HG03457 (cell line): Measurements from ENCODE around the gene PTPRN2.
"Not testable (repeated sequence)": the region's sequence is repeated elsewhere in the genome, so short reads cannot be mapped to it uniquely, and the experiment has no call there.

Experiments
- ATAC-seq: cut with Tn5 transposase; IDR thresholded peaks from one replicate; pipeline ENCODE4 v1.9.1; 2021; ENCODE audit warnings: moderate number of reproducible peaks; ENCODE audit not compliant: unreplicated experiment

PTPRN2 gene

DNA sequence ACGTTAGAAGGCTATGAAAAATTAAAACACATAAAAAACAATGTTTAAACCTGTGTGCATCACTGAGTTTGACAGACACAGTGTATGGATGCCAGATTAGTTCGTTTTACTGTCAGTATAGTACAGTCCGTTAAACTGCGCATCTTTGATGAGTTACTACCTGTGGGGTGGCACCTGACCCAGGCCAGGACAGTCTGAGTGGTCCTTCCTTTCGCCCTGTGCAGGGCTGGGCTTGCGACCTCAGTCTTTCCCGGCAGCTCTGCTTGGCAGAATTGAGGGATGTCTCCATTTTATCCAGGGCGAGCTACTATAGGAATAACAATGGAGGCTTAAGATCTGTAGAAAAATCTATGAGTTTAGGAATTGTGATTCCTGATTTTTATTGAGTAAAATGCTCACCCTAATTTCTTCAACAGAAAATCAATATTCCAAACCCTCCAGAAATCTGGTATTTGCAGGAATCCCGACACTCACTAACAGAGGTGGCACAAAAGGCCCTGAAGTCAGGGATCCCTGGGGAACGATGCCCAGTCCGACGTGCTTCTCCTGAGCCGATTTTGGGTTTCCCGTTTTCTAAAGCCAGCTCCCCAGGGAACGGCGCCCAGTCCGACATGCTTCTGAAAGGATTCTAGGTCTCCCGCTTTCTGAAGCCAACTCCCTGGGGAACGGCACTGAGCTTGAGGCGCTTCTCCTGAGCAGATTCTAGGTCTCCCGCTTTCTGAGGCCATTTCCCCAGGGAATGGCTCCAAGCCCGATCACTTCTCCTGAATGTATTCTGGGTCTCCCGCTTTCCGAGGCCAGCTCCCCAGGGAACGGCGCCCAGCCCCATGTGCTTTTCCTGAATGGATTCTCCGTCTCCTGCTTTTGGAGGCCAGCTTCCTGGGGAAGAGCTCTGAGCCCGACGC is 873.2 kb downstream of the PTPRN2 start:
- ATAC-seq: no peak

DNA sequence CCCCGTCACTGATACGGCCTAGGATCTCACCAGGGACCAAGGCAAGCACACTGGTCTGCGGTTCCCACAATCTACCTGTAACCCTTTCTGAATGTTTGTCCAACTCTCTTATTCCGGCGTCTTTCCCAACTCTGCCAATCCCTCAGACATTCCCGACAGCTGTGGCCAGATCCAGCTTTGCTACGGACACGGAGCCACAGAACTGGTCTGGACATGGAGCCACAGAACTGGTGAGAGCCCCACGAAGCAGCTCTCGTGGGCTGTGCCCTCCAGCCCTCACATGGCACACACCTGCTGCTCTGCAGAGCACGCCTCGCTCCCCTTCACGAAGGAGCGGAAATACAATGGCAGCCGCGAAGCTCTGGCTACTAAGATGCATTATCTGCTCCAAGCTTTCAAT is 874.0 kb downstream of the PTPRN2 start:
- no peak for ATAC-seq

DNA sequence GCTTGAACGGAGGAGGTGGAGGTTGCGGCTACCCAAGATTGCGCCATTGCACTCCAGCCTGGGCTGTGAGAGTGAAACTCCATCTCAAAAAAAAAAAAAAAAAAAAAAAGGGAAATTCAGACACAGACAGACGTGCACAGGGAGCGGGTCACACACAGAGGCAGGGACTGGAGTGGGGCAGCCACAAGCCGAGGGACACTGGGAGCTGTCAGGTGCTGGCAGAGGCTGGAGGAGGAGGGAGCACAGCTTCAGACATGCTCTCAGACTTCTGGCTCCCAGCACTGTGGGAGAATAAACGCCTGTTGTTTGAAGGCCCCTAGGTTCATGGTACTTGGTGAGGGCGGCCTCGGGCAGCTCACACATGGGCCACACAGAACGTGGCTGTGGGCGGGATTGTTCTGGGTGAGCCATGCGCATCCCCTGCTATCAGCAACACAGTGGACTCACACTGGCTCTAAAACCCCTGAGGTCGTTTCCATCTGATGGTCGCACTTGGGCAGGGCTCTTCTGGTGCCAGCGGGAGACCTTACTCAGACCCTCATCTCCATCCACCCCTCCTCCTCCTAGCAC is 874.9 kb downstream of the PTPRN2 start:
- no peak for ATAC-seq

DNA sequence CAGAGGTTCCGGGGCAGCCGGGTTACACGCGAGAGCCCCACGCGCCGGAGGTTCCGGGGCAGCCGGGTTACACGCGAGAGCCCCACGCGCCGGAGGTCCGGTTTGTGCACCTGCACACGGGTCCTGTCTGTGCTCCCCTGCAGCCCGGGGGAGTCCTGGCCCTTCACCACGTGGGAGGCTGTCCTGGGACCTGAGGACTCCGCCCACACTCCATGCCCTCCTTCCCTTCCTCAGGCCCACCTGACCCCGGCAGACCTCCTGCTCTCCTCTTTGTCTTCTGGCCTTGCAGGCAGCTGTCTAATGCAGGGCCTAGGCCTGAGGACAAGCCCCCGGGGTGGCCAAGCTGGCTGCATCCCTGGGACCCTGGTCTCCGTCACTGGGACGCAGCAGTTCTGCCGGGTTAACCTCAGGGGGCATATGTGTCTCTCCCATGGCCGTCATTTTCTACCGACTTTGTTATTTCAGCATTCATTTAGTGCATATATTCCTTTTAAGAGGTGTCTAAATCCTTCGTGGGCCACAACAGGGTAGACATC is 876.2 kb downstream of the PTPRN2 start:
- ATAC-seq: no peak

DNA sequence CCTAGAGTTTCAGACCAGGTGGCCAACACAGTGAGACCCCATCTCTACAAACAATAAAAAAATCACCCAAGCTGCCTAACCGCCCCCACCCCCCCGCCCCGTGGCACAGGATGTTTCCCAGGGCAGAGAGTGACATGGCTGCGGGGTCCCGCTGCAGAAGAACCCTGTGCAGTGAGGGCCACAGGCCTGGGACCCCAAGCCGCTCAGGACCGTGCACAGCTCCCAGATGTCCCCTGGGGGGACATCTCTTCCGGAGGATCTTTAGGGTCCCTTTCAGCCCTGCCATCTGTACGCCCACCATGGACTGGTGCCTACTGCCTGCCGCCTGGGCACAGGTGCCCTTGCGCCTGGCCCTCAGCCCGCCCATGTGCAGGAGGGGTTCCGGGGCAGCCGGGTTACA is 877.2 kb downstream of the PTPRN2 start:
- ATAC-seq: no peak

DNA sequence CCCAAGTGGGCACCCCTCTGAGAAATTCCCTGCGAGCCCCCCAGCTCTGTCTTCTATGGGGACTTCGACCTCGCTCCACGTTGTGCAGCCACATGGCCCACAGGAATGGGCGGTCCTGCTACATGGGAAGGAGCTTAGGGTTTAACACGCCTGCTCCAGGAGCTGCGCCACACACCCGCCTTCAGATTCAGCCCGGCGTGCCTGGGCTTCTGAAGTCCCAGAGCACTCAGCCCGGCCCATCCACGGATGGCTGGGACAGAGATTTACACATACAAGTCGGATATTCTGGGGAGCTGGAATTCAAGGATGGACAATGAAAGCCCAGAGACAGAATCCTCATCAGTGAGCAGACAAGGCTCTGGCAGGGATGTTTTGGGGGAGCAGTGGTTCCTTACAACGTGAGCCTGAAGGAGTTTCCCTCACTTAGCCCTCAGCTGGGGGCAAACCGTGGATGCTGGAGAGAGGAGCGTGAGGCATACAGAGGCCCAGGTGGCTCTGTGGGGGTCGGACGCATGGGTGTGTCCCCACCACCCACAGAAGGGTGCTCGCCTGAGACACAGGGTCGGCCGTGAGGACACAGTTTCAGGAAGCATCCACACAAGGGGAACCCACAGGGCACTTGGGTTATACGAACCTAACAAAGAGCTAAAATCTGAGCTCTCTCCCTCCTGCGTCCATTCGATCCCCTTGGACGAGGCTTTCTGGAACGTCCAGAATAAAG is 877.9 kb downstream of the PTPRN2 start:
- ATAC-seq: no peak

DNA sequence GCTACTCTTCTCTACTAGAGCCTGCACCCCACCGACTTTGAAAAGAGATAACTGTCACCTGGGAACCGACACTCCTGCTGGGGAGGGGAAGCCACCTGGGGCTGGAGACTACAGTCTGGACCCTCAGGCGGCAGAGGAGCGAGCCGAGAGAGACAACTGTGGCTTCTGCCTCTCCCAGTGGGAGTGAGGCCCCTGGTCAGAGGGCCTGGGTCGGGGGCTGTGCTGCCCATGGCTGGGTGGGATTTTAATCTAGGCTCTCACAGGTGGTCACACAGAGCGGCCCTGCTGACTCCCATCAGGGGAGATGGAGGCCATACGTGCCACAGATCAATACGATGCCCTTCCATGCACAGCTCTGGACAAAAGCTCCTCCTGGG is 878.7 kb downstream of the PTPRN2 start:
- ATAC-seq: no peak

DNA sequence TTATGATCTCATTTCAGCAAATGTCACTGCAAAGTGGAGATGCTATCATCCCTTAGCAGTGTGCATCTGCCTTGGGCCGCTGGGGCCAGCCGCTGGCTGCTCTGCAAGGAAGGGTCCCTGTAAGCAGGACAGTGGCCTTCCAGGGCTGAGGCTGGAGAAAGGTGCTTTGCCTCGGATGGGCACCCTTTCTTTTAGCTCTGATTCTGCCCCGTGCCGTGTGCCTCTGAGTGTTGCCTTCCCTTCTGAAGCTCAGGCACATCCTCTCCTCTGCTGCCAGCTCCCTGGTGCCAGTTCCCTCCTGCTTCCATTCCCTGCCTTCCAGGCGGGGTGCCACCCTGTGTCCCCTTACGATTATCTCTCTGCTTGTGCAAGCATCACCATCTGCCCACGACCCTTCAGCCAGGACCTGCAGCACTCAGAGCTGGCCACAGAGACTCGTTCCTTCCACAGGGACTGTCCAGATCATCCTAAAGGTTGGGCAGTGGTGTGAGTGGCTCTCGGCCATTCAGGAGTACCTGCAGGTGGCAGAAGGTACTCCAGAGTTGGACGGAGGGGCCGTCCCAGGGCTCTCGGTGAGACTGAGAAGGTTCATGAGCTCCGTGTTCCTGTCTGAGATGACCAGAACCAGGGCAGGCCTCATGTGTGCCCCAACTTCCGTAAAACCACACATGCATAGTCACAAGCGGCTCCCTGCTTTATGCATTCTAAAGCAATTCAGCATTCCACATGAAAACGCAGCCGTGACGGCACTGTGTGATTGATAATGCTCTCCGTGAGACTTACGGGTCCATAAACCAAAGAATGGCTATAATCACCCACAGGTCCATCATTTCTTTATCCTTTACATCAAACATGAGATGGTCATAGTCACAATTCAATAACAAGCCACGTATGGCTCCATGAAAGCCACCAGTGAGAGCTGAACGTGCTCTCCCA is 879.4 kb downstream of the PTPRN2 start:
- no peak for ATAC-seq

DNA sequence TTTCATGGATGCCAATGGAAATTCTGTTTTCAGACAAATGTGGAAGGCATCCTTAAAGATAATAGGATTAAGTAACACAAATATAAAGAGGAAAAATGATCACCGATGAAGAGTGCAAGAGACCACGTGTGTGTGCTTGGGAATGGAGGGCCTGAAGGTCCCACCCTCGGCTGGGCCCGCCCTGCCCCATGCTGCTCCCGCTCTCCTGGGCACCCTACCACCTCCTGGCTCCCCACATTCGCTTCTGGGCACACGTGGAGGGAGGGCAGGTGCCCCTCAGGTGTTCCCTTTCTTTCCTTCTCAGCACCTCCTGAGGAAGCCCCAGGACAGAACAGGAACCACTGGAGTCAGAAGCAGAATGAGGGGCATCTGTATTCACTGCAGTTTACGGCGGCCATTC is 883.3 kb downstream of the PTPRN2 start:
- ATAC-seq: no peak

DNA sequence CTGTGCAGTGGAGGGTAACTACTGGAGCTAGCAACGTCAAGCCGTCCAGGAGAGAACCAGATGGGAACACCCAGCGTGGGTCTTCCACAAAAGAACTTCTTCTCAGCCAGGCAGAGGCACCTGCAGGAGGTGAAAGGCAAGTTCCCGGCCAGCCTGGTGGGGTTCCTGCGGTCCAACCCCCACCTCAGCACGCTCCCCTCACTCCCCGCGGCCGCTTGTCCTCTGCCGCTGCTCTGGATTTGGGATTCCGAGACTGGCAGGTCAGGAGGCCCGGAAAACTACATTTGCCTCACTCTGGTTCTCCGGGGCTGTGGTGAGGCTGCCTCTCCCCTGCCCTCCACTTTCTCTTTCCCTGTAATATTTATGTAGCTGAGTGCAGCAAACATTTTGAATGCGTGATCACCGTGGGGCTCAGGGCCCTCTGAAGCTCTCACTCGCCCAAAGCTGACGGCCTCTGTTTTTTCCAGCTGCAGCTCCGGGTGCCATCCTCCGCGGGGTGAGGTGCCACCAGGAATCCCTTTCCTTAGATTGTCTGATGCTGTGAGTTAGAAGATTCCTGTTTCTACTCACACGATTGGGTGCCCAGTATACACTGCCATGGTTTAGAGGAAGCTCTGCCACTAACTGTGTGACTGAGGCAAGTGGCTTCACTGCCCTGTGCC is 884.0 kb downstream of the PTPRN2 start:
- ATAC-seq: no peak

DNA sequence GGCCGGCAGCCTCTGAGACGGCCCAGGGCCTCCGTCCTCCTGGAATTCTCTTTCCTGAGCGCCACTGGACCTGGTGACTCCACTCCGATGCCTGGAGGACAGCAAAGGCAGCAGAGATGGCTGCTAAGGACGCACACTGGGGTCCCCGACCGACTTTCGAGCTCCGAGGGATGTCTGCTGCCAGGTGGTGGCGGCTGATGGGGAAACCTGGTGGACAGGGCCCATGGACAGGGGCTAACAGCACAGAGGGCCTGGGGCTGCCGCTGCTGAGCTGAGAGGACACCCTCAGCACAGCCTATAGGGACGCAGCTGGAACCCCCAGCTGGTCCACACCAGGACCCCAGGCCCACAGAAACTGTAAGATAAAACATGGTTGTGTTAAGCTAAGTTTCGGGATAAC is 884.5 kb downstream of the PTPRN2 start:
- ATAC-seq: no peak

DNA sequence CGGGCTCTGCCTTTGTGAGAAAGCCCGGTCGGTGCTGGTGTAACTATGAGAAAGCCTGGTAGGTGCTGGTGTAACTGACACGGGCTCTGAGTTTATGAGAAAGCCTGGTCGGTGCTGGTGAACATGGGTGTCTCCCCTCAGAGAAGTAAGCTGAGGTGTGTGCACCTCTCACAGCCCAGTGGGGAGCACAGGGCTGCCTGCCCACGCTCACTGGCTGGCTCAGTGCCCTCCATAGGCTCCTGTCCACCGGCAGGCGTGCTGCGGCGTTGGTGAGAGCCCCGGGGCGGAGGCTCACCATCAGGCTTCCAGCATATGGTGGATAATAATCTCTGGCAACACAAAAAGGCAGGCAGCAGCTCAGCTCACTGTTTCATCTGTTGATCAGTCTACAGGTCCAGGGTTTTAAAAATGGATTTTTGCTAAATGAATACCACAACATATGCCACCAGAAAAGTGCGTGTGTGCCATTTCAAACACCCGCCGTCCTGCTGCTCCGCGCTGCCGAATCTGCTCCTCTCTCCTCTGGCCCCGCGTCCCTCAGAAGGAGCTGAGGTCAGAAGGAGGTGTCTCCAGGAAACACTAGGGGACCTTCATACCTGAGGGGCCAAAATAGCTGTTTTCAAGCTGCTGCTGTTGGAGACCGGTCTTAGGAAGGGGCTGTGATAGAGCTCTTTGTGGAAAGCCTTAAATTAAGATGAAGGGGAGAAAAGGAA is 885.2 kb downstream of the PTPRN2 start:
- ATAC-seq: no peak

DNA sequence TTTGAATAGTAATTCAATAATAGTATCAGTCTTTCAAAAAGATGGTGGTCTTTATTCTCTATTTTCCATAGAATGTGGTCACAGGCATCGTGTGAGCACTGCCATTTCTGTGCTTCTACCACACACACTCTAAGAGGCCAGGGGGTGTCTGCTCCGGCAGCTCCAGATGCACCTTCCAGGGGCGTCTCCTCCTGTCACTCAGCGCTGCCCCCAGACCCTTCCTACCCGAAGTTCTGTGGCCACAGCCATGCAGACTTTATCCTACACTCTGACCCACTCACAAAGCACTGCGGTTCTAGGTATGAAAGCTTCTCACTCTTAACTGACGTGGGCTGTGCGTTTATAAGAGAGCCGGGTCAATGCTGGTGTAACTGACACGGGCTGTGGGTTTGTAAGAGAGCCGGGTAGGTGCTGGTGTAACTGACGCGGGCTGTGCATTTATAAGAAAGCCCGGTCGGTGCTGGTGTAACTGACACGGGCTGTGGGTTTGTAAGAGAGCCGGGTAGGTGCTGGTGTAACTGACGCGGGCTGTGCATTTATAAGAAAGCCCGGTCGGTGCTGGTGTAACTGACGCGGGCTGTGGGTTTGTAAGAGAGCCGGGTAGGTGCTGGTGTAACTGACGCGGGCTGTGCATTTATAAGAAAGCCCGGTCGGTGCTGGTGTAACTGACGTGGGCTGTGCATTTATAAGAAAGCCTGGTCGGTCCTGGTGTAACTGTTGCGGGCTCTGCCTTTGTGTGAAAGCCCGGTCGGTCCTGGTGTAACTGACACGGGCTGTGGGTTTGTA is 886.0 kb downstream of the PTPRN2 start:
- ATAC-seq: not testable (repeated sequence)

DNA sequence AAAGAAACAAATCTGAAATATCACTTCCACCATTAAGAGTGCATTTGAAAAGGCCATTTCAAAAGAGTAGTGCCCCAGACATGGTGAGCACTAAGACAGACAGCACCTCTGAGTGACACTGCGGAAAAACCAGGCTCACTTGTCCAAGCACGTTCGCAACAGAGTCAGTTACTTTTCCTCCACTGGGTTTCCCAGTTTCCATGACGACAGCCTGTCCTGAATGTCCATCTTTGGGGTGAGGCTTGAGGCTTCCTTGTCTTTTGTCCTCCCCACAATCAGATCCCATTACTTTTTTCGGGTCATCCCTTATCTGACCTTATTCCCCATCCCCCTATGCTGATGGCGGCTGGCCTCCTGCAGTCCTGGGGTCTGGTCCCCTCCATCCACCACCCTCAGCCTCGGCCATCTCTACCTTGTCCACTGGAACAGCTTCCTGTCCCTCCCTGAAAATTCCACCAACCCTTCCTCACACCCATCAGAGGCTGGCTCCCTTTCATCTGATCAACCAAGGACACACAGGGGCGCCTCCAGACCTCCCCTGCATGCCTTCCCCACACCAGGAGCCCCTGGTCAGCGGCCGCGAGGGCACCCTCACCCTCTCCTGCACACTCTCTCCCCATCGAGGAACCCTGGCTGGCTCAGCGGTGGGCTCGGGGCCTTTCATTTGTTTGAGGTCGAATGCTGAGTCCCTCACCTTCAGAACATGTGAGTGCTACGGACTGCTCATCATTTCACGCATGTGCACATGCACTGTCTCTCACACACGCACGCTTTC is 887.2 kb downstream of the PTPRN2 start:
- ATAC-seq: no peak

DNA sequence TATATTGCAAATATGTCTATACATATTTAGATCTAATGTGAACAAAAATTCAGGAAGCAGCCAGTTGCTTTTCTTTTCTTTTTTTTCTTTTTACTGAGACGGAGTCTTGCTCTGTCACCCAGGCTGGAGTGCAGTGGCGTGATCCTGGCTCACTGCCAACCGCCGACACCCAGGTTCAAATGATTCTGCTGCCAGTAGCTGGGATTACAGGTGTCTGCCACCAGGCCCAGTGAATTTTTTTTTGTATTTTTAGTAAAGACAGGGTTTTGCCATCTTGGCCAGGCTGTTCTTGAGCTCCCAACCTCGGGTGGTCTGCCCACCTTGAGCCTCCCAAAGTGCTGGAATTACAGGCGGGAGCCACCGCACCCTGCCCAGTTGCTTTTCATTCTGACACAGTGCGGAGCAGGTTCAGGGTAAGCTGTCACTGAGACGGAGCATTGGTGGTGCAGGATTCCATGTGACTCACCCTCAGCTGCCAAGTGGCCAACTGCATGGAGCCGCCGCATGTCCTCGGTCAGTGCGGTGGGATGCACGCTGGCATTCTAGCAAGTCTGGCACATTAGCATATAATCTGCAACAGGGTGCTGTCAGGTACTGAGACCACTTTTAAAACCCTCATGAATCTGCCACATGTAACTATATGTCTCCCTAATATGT is 888.1 kb downstream of the PTPRN2 start:
- ATAC-seq: no peak

DNA sequence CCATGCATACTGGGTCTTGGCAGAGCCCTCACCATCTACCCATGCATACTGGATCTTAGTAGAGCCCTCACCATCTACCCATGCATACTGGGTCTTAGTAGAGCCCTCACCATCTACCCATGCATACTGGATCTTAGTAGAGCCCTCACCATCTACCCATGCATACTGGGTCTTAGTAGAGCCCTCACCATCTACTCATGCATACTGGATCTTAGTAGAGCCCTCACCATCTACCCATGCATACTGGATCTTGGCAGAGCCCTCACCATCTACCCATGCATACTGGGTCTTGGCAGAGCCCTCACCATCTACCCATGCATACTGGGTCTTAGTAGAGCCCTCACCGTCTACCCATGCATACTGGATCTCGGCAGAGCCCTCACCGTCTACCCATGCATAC is 890.3 kb downstream of the PTPRN2 start:
- ATAC-seq: not testable (repeated sequence)

DNA sequence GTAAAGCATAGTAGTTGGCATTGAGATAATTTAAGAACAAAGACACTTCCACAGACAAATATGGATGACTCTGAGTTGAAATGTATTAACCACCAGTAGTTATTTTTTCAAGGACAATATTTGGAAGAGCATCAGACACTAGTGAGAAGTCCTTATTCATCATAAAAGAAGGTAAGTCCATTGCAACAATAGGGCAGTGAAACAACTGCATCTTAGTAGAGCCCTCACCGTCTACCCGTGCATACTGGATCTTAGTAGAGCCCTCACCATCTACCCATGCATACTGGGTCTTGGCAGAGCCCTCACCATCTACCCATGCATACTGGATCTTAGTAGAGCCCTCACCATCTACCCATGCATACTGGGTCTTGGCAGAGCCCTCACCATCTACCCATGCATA is 892.0 kb downstream of the PTPRN2 start:
- not testable (repeated sequence) for ATAC-seq

DNA sequence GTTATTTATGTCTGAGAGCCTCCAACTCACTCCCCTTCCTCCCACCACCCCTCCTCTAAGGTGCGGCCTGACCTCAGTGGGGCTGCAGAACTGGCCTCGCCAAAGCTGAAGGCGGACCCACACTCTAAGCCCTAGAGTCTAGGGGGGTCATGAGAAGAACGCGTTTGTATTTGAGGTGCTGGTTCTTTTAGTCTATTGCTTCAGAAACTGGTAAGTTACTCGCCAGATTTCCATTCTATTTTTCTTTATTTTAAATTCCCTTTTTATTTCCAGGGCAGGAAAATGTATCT is 893.3 kb downstream of the PTPRN2 start:
- no peak for ATAC-seq
